Cardiac fibroblast (primary cell): ENCODE measurements around the gene FNDC7.

ENCODE experiments used
- DNase-seq, 2 donors: peaks; one replicate each; pipeline versions ENCODE4 v3.0.0 to v3.0.0-alpha.2; 2010; ENCODE audit warnings: low read depth in 2 of 2
- H3K4me3 ChIP-seq, 2 donors: replicated peaks in 1 of 2; 1 replicate in 1 of 2; 2 replicates in 1 of 2; pipeline ENCODE4 v1.5.1; 2011; ENCODE audit warnings: low read depth in 2 of 2, low read length in 2 of 2, mild to moderate bottlenecking in 2 of 2, moderate library complexity in 1 of 2
- TF ChIP-seq, protein P1 (sequence below): IDR thresholded peaks from one replicate; pipeline ENCODE4 v1.5.1; 2011; ENCODE audit warnings: low read depth, mild to moderate bottlenecking, low read length, inconsistent platforms

FNDC7 gene

GRCh38 chr1:108719656-108720435, 7.1 kb downstream of the FNDC7 start:
- DNase-seq: peak; percentile 76 to 97
- TF ChIP-seq, protein P1, sequence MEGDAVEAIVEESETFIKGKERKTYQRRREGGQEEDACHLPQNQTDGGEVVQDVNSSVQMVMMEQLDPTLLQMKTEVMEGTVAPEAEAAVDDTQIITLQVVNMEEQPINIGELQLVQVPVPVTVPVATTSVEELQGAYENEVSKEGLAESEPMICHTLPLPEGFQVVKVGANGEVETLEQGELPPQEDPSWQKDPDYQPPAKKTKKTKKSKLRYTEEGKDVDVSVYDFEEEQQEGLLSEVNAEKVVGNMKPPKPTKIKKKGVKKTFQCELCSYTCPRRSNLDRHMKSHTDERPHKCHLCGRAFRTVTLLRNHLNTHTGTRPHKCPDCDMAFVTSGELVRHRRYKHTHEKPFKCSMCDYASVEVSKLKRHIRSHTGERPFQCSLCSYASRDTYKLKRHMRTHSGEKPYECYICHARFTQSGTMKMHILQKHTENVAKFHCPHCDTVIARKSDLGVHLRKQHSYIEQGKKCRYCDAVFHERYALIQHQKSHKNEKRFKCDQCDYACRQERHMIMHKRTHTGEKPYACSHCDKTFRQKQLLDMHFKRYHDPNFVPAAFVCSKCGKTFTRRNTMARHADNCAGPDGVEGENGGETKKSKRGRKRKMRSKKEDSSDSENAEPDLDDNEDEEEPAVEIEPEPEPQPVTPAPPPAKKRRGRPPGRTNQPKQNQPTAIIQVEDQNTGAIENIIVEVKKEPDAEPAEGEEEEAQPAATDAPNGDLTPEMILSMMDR: no peak
- no peak overlapping the region for H3K4me3 ChIP-seq

- TF ChIP-seq, protein P1: no peak
- DNase-seq: no peak
- no peak overlapping the region for H3K4me3 ChIP-seq
These were observed 9.6 kb downstream of the FNDC7 start for GRCh38 chr1:108722292-108722691.

- H3K4me3 ChIP-seq: no peak overlapping the region
- TF ChIP-seq, protein P1: no peak
- DNase-seq: no peak
These were observed 13.2 kb downstream of the FNDC7 start for GRCh38 chr1:108725906-108726305.

DNA sequence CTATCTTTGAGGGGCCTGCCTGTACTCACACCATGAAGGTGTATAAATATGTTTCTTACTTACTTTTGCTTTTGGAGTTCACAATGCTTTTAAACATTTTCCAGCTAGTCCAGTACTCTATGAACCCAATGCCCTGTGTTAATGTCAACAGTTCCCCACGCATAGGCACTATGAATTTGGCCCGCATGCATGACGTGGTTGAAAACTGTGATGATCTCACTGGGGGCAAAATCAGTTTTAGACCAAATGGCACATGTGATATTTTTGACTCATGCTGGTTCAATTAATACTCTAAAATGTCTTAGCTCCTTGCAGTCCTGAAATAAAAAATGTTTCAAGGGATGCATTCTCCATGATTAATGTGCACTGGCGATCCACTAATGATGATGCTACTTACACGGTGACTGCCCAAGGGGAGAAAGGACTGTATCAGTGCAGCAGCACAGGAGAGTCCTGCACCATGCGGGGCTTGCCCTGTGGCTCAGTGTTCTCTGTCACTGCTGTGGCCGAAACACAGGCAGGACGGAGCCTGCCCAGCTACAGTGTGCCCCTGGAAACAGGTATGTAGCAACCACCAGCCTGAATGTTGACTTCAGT, 15.7 kb downstream of the FNDC7 start:
- TF ChIP-seq, protein P1: no peak
- H3K4me3 ChIP-seq: no peak overlapping the region

GRCh38 chr1:108729481-108729880, 16.8 kb downstream of the FNDC7 start:
- TF ChIP-seq, protein P1: no peak
- no peak overlapping the region for H3K4me3 ChIP-seq
- DNase-seq: no peak

More for the DNA sequence above, 15.7 kb downstream of the FNDC7 start:
- no peak for DNase-seq

DNA sequence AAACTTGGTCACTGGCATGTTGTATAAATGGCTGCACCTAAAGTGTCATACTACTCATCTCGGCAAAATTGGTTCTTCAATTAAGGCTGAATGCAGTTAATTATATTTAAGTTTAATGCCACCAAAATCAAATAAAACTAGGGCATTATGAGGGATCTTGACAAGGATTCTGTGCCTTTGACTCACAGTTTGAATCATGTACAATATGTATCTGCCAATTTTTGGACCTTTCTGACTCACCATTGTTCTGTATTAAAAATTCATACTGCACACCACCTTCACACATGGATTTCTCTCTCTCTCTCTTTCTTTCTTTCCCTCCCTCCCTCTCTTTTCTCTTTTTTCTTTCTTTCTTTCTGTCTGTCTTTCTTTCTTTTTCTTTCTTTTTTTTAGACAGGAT, 19.7 kb downstream of the FNDC7 start:
- DNase-seq: peak in 1 of 2 donors; percentile 74
- H3K4me3 ChIP-seq: no peak overlapping the region
- TF ChIP-seq, protein P1: no peak
